ENCODE measurements around the gene PPP6R1. TPM values are rescaled to one million over a fixed set of nuclear protein-coding genes. Genes with fewer than 3 reads are reported as not detected.

PPP6R1 gene
- total RNA-seq, 2 donors from 2014 or later = 74.8 to 79.9 TPM

DNA sequence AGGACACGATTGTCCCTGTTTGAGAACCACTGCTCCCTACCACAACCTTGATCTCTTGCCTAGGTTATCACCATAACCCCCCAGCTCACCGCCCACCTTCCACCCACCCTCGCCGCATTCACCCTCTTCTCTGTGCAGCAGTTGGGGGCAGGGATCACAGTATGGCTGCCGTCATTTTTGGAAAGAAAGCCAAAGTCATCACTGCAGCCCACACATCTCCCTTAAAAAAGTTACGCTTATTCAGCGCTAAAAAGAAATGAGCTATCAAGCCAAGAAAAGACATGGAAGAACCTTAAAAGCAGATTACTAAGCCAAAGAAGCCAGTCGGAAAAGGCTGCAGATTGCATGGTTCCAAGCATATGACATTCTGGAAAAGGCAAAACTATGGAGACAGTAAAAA is 10.5 kb upstream of the PPP6R1 start:
- H3K4me1 Mint-ChIP-seq = peaks cover 9% of the 10 kb centered on the region
- no peak overlapping the region for H3K27ac Mint-ChIP-seq
- TF ChIP-seq, protein P1, sequence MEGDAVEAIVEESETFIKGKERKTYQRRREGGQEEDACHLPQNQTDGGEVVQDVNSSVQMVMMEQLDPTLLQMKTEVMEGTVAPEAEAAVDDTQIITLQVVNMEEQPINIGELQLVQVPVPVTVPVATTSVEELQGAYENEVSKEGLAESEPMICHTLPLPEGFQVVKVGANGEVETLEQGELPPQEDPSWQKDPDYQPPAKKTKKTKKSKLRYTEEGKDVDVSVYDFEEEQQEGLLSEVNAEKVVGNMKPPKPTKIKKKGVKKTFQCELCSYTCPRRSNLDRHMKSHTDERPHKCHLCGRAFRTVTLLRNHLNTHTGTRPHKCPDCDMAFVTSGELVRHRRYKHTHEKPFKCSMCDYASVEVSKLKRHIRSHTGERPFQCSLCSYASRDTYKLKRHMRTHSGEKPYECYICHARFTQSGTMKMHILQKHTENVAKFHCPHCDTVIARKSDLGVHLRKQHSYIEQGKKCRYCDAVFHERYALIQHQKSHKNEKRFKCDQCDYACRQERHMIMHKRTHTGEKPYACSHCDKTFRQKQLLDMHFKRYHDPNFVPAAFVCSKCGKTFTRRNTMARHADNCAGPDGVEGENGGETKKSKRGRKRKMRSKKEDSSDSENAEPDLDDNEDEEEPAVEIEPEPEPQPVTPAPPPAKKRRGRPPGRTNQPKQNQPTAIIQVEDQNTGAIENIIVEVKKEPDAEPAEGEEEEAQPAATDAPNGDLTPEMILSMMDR (conservative IDR thresholded peaks at IDR 0.05) = no peak
- H3K9ac ChIP-seq (ENCODE audit: extremely low read depth, low read length, poor library complexity, severe bottlenecking) = no peak overlapping the region
- DNase-seq = no peak
- peaks cover 44% of the 10 kb centered on the region for H3K36me3 Mint-ChIP-seq (ENCODE audit: low read depth)
- H3K4me3 Mint-ChIP-seq = no peak overlapping the region
- H3K36me3 ChIP-seq (ENCODE audit: control insufficient read depth, insufficient read depth, low read length) = peaks cover 11% of the 10 kb centered on the region
- H3K9me3 ChIP-seq (ENCODE audit: control insufficient read depth, low read length) = peaks cover 13% of the 10 kb centered on the region
- WGBS, 2 experiments (ENCODE audit: insufficient coverage in 1 of 2, insufficient read length in 1 of 2) = 92 to 95% methylated on average over 6 to 8 of the region's 8 CpGs
- no peaks in the 10 kb centered on the region for H3K4me1 ChIP-seq (ENCODE audit: control insufficient read depth, insufficient read depth, low read length)
- H3K27ac ChIP-seq (ENCODE audit: low read depth, low read length) = no peak overlapping the region
- H3K27me3 ChIP-seq (ENCODE audit: control insufficient read depth, insufficient read depth, low read length, poor library complexity, severe bottlenecking) = no peaks in the 10 kb centered on the region
- peaks cover 10% of the 10 kb centered on the region for H3K9me3 Mint-ChIP-seq
- no peak overlapping the region for H3K4me3 ChIP-seq (ENCODE audit: low read length)
- no peaks in the 10 kb centered on the region for H3K27me3 Mint-ChIP-seq (ENCODE audit: insufficient read depth)

DNA sequence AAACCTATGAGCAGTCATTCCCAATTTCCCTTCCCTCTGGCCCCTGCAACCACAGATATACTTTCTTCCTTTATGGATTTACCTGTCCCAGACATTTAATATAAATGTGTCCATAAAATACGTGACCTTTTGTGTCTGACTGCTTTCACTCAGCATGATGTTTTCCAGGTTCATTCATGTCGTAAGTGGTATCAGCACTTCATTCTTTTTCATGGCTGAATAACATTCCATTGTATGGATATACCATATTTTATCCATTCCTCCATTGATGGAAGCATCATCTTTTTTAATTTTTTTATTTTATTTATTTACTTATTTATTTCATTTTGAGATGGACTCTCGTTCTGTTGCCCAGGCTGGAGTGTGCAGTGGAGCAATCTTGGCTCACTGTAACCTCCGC is 8.0 kb upstream of the PPP6R1 start:
- Mint-ChIP-seq H3K27ac (no peak overlapping the region), H3K9me3 (peaks cover 10% of the 10 kb centered on the region), H3K4me1 (peaks cover 9% of the 10 kb centered on the region), H3K36me3 (ENCODE audit: low read depth) (peaks cover 40% of the 10 kb centered on the region), H3K4me3 (no peak overlapping the region), H3K27me3 (ENCODE audit: insufficient read depth) (no peaks in the 10 kb centered on the region)
- TF ChIP-seq, protein P1 (conservative IDR thresholded peaks at IDR 0.05) = no peak
- Histone ChIP-seq H3K27ac (ENCODE audit: low read depth, low read length) (no peak overlapping the region), H3K4me3 (ENCODE audit: low read length) (no peak overlapping the region), H3K27me3 (ENCODE audit: control insufficient read depth, insufficient read depth, low read length, poor library complexity, severe bottlenecking) (no peaks in the 10 kb centered on the region), H3K36me3 (ENCODE audit: control insufficient read depth, insufficient read depth, low read length) (peaks cover 3% of the 10 kb centered on the region), H3K4me1 (ENCODE audit: control insufficient read depth, insufficient read depth, low read length) (no peaks in the 10 kb centered on the region), H3K9me3 (ENCODE audit: control insufficient read depth, low read length) (peaks cover 13% of the 10 kb centered on the region), H3K9ac (ENCODE audit: extremely low read depth, low read length, poor library complexity, severe bottlenecking) (no peak overlapping the region)
- no peak for DNase-seq
- WGBS, 2 experiments (ENCODE audit: insufficient coverage in 1 of 2, insufficient read length in 1 of 2) = 93 to 96% methylated on average over 2 to 4 of the region's 4 CpGs

DNA sequence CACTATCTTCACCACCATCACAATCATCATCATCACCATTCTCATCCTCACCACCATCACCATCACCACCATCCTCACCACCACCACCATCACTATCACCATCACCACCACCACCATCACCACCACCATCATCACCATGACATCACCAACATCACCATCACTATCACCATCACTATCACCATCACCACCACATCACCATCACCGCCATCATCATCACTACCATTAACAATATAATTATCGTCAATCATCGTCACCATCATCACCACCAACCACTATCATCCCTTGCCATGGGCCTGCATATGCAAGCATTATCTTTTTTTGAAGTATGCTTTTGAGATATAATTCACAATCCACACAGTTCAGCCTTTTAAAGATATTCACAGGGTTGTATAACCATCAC is 7.6 kb upstream of the PPP6R1 start:
- Histone ChIP-seq H3K27me3 (ENCODE audit: control insufficient read depth, insufficient read depth, low read length, poor library complexity, severe bottlenecking) (no peaks in the 10 kb centered on the region), H3K36me3 (ENCODE audit: control insufficient read depth, insufficient read depth, low read length) (peaks cover 3% of the 10 kb centered on the region), H3K9me3 (ENCODE audit: control insufficient read depth, low read length) (peaks cover 13% of the 10 kb centered on the region), H3K4me1 (ENCODE audit: control insufficient read depth, insufficient read depth, low read length) (no peaks in the 10 kb centered on the region), H3K9ac (ENCODE audit: extremely low read depth, low read length, poor library complexity, severe bottlenecking) (no peak overlapping the region), H3K27ac (ENCODE audit: low read depth, low read length) (no peak overlapping the region), H3K4me3 (ENCODE audit: low read length) (no peak overlapping the region)
- no peak overlapping the region for H3K27ac Mint-ChIP-seq
- peaks cover 10% of the 10 kb centered on the region for H3K9me3 Mint-ChIP-seq
- no peak for DNase-seq
- peaks cover 9% of the 10 kb centered on the region for H3K4me1 Mint-ChIP-seq
- H3K27me3 Mint-ChIP-seq (ENCODE audit: insufficient read depth) = no peaks in the 10 kb centered on the region
- H3K36me3 Mint-ChIP-seq (ENCODE audit: low read depth) = peaks cover 39% of the 10 kb centered on the region
- H3K4me3 Mint-ChIP-seq = no peak overlapping the region
- WGBS, 2 experiments (ENCODE audit: insufficient coverage in 1 of 2, insufficient read length in 1 of 2) = 90 to 98% methylated on average over 3 of the region's 3 CpGs
- TF ChIP-seq, protein P1 (conservative IDR thresholded peaks at IDR 0.05) = no peak
